ENCODE data around the gene COMT. TPM values are rescaled to one million over a fixed set of nuclear protein-coding genes. Genes with fewer than 3 reads are reported as not detected.

COMT gene
- total and polyA plus RNA-seq, 2 experiments from 2014 or later = 29.6 to 29.8 TPM

- Mint-ChIP-seq H3K36me3 (ENCODE audit: low read depth) (peaks cover 22% of the 10 kb centered on the region), H3K27me3 (ENCODE audit: insufficient read depth, low read depth, poor library complexity) (peaks cover 7% of the 10 kb centered on the region), H3K9me3 (no peaks in the 10 kb centered on the region), H3K4me3 (no peak overlapping the region), H3K4me1 (peaks cover 2% of the 10 kb centered on the region; the same call in 1 of the 3 replicates), H3K27ac (no peak overlapping the region)
- Histone ChIP-seq H3K79me2 (replicated peaks; ENCODE audit: insufficient read depth) (no peaks in the 10 kb centered on the region), H3K27me3 (ENCODE audit: insufficient read depth) (no peaks in the 10 kb centered on the region), H3K9me2 (ENCODE audit: insufficient read depth) (no peaks in the 10 kb centered on the region), H3K27ac (ENCODE audit: low read depth) (no peak overlapping the region), H3K4me1 (ENCODE audit: insufficient read depth) (no peaks in the 10 kb centered on the region), H3K36me3 (ENCODE audit: insufficient read depth) (no peaks in the 10 kb centered on the region), H2AFZ (no peak overlapping the region), H4K20me1 (replicated peaks; ENCODE audit: insufficient read depth) (no peaks in the 10 kb centered on the region), H3K4me2 (no peak overlapping the region), H3K4me3 (no peak overlapping the region), H3F3A (replicated peaks; ENCODE audit: low read depth) (no peaks in the 10 kb centered on the region)
- ATAC-seq (no peak), DNase-seq (ENCODE audit: low spot score) (no peak)
- TF ChIP-seq CREB1 (CRISPR knock-in tag; IDR thresholded peaks at IDR 0.05; ENCODE audit: low read depth) = no peak
- no peak for TF ChIP-seq STAT1 (IDR thresholded peaks at IDR 0.05; ENCODE audit: unreplicated experiment)
- no peak for TF ChIP-seq REST (IDR thresholded peaks at IDR 0.05; ENCODE audit: unreplicated experiment)
- no peak for TF ChIP-seq ETS1 (IDR thresholded peaks at IDR 0.05)
- no peak for TF ChIP-seq ZNF462 (CRISPR knock-in tag; IDR thresholded peaks at IDR 0.05)
- TF ChIP-seq, protein P1, sequence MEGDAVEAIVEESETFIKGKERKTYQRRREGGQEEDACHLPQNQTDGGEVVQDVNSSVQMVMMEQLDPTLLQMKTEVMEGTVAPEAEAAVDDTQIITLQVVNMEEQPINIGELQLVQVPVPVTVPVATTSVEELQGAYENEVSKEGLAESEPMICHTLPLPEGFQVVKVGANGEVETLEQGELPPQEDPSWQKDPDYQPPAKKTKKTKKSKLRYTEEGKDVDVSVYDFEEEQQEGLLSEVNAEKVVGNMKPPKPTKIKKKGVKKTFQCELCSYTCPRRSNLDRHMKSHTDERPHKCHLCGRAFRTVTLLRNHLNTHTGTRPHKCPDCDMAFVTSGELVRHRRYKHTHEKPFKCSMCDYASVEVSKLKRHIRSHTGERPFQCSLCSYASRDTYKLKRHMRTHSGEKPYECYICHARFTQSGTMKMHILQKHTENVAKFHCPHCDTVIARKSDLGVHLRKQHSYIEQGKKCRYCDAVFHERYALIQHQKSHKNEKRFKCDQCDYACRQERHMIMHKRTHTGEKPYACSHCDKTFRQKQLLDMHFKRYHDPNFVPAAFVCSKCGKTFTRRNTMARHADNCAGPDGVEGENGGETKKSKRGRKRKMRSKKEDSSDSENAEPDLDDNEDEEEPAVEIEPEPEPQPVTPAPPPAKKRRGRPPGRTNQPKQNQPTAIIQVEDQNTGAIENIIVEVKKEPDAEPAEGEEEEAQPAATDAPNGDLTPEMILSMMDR (conservative IDR thresholded peaks at IDR 0.05; ENCODE audit: low read depth in 2 of 2) = no peak
- TF ChIP-seq ZNF331 (CRISPR knock-in tag; IDR thresholded peaks at IDR 0.05; ENCODE audit: low read depth) = no peak
- TF ChIP-seq JUNB (IDR thresholded peaks at IDR 0.05; ENCODE audit: unreplicated experiment) = no peak
- no peak for TF ChIP-seq ZNF114 (CRISPR knock-in tag; IDR thresholded peaks at IDR 0.05)
- no peak for TF ChIP-seq POLR2AphosphoS5 (IDR thresholded peaks at IDR 0.05; ENCODE audit: low read depth)
- no peak for TF ChIP-seq EZH2phosphoT487 (IDR thresholded peaks at IDR 0.05; ENCODE audit: unreplicated experiment)
Measured at GRCh38 chr22:19914201-19914943, 27.2 kb upstream of the COMT start.

Measured in GM23338 (cell line).